ENCODE data around the gene SIRPD. TPM values are rescaled to one million over a fixed set of nuclear protein-coding genes. Genes with fewer than 3 reads are reported as not detected.

SIRPD gene
- not detected in 2 replicates for total RNA-seq (2021; fragmentation: NEBNext Ultra II Directional; extraction: Animal tissue kit (Norgen Biotek cat#: 25700))
- not detected in 2 replicates for polyA plus RNA-seq (2011; rRNA removed)
- polyA plus RNA-seq (2011; cell fraction: cytosol; rRNA removed) = not detected
- not detected for polyA plus RNA-seq (2011; cell fraction: nucleus; rRNA removed)
- not detected in 4 replicates for polyA plus RNA-seq (2012, experiment 1 of 2)
- not detected for polyA plus RNA-seq (2012, experiment 2 of 2)
- polyA plus RNA-seq (2013, experiment 1 of 2) = not detected
- not detected for polyA plus RNA-seq (2013, experiment 2 of 2)
- not detected in 2 replicates for polyA minus RNA-seq (2011; rRNA and poly(A)+ RNA removed)
- not detected for polyA minus RNA-seq (2011; cell fraction: cytosol; rRNA and poly(A)+ RNA removed)
- polyA minus RNA-seq (2011; cell fraction: nucleus; rRNA and poly(A)+ RNA removed) = not detected
- long read RNA-seq, experiment 1 = 0 reads
- long read RNA-seq, experiment 2 = 0 reads

GRCh38 chr20:1557605-1558004, at the start of gene SIRPD:
Gene SIRPD (minus strand): TSS chr20:1557705. CDS start chr20:1557653, 52 bp downstream.
- Histone ChIP-seq H3K18ac (ENCODE audit: extremely low read depth, low read length) (no peak within 1 kb of the TSS), H3K79me2 (ENCODE audit: control insufficient read depth in 1 of 2, insufficient read depth in 2 of 2, low read length in 2 of 2) (no peaks in the 10 kb centered on the region), H2BK20ac (ENCODE audit: low read length) (no peak within 1 kb of the TSS), H3K9me3 (ENCODE audit: insufficient read depth in 2 of 2, low read depth in 1 of 2, low read length in 1 of 2) (0 out of 4 replicates have a peak, but pooled peaks cover 0 to 3% of the 10 kb centered on the region in 2 experiments), H4K91ac (replicated peaks; ENCODE audit: insufficient read length, low read length) (no peak within 1 kb of the TSS), H2BK12ac (ENCODE audit: low read depth, low read length) (no peak within 1 kb of the TSS), H3K27me3 (replicated peaks in 1 of 4; ENCODE audit: control insufficient read depth in 3 of 4, extremely low read depth in 1 of 4, insufficient read depth in 3 of 4, low read length in 3 of 4) (no peaks in the 10 kb centered on the region), H2AFZ (ENCODE audit: low read length) (no peak within 1 kb of the TSS), H2AK5ac (ENCODE audit: low read depth, low read length) (no peak within 1 kb of the TSS), H2BK120ac (replicated peaks; ENCODE audit: low read depth, low read length) (no peak within 1 kb of the TSS), H3K56ac (replicated peaks; ENCODE audit: insufficient read length, low read depth, low read length) (no peak within 1 kb of the TSS), H2BK5ac (ENCODE audit: low read depth, low read length) (no peak within 1 kb of the TSS), H4K8ac (ENCODE audit: extremely low read depth, insufficient read depth, low read length) (no peak within 1 kb of the TSS), H3K9ac (replicated peaks in 1 of 4; ENCODE audit: extremely low read depth in 1 of 4, low read depth in 3 of 4, low read length in 3 of 4) (no peak within 1 kb of the TSS), H3K23ac (ENCODE audit: insufficient read length) (no peak within 1 kb of the TSS), H4K20me1 (replicated peaks in 1 of 2; ENCODE audit: control insufficient read depth in 1 of 2, insufficient read depth in 2 of 2, low read length in 2 of 2) (no peaks in the 10 kb centered on the region), H3K4me3 (ENCODE audit: extremely low read depth in 1 of 4, insufficient read depth in 2 of 4, low read depth in 3 of 4, low read length in 4 of 4) (no peak within 1 kb of the TSS), H3K27ac (ENCODE audit: low read depth, low read length) (no peak within 1 kb of the TSS), H3K4me1 (replicated peaks in 1 of 4; ENCODE audit: control insufficient read depth in 3 of 4, insufficient read depth in 4 of 4, low read length in 3 of 4) (no peaks in the 10 kb centered on the region), H3K4me2 (ENCODE audit: insufficient read depth in 1 of 2, low read depth in 2 of 2, low read length in 2 of 2) (no peak within 1 kb of the TSS), H3K23me2 (ENCODE audit: low read depth, low read length) (no peaks in the 10 kb centered on the region), H3K79me1 (ENCODE audit: low read depth, low read length) (no peaks in the 10 kb centered on the region), H2BK15ac (ENCODE audit: low read length) (no peak within 1 kb of the TSS), H3K14ac (ENCODE audit: insufficient read length) (no peak within 1 kb of the TSS), H4K5ac (ENCODE audit: insufficient read length, low read depth, low read length) (no peak within 1 kb of the TSS), H3K36me3 (ENCODE audit: control insufficient read depth in 2 of 4, insufficient read depth in 4 of 4, low read length in 3 of 4) (no peaks in the 10 kb centered on the region), H3K4ac (replicated peaks; ENCODE audit: insufficient read length, low read depth, low read length) (no peak within 1 kb of the TSS)
- ChIA-PET CTCF (ENCODE audit: partially characterized antibody) (interaction anchor here (0.8 to 2.2 kb wide), 2 partner anchors 49 to 54 kb away, joined by 3 to 4 read pairs; no protein-coding TSS in a partner anchor), POLR2A (ENCODE audit: partially characterized antibody) (no interaction called here)
- DNase-seq (ENCODE audit: low read depth in 1 of 2, low spot score in 2 of 2) = no peak
- WGBS, 2 experiments (ENCODE audit: extremely low coverage in 1 of 2, insufficient coverage in 1 of 2, insufficient read length in 1 of 2, insufficient replicate concordance in 2 of 2, low coverage in 1 of 2, low lambda C conversion rate in 2 of 2, missing lambda C conversion rate in 1 of 2) = 78% methylated on average over 2 of the region's 2 CpGs; no CpG with 5 or more reads in 1 of the 2 experiments
- no peak for FAIRE-seq
- TF ChIP-seq TAF1 (IDR thresholded peaks at IDR 0.05; ENCODE audit: low read depth, low read length) (no peak), TBP (IDR thresholded peaks at IDR 0.05; ENCODE audit: low read depth, low read length) (no peak), MAFK (IDR thresholded peaks at IDR 0.05; ENCODE audit: low read depth, low read length) (no peak), YY1 (IDR thresholded peaks at IDR 0.05; ENCODE audit: low read depth, low read length) (no peak), ATF3 (IDR thresholded peaks at IDR 0.05; ENCODE audit: insufficient read depth, low read depth, low read length) (no peak), SP2 (IDR thresholded peaks at IDR 0.05; ENCODE audit: low read length) (no peak), ASH2L (IDR thresholded peaks at IDR 0.05; ENCODE audit: low read length) (no peak), NRF1 (IDR thresholded peaks at IDR 0.05; ENCODE audit: low read depth, low read length) (no peak), KDM5A (IDR thresholded peaks at IDR 0.05; ENCODE audit: low read length) (no peak)

All from H1 (cell line).